Upper lobe of left lung (tissue), 4 donors: Measurements from ENCODE around the gene TBC1D32.
"Not testable (repeated sequence)": the region's sequence is repeated elsewhere in the genome, so short reads cannot be mapped to it uniquely, and the experiment has no call there.

Experiments used
- CTCF ChIP-seq, 6 experiments: fragments of 450-650 bp in 4 of 6; fragments of 200-600 bp in 2 of 6; sonication (generic) in 2 of 6; IDR thresholded peaks; one replicate each; pipeline ENCODE4 v1.5.1; 2016 to 2019; ENCODE audit warnings: antibody characterized with exemption in 6 of 6
- EP300 ChIP-seq, 4 donors: sonication (generic); formaldehyde crosslinking; IDR thresholded peaks; one replicate each; pipeline ENCODE4 v1.5.1; 2017; ENCODE audit warnings: antibody characterized with exemption in 4 of 4, control low read depth in 2 of 4
- POLR2A ChIP-seq, 4 donors: fragments of 450-650 bp; IDR thresholded peaks; one replicate each; pipeline ENCODE4 v1.5.1; 2016 to 2017; ENCODE audit warnings: antibody characterized with exemption in 4 of 4, mild to moderate bottlenecking in 2 of 4
- POLR2AphosphoS5 ChIP-seq, 2 donors: sonication (generic); formaldehyde crosslinking; IDR thresholded peaks; one replicate each; pipeline ENCODE4 v1.5.1; 2017; ENCODE audit warnings: antibody characterized with exemption in 2 of 2

GRCh38 chr6:121333694-121334093 is 586 bp downstream of the TBC1D32 start:
- not testable (repeated sequence) for TF ChIP-seq CTCF, POLR2AphosphoS5, EP300, POLR2A (IDR thresholded peaks at IDR 0.05)
